IMR-90 (cell line): ENCODE data around the gene KBTBD12. TPM values are rescaled to one million over a fixed set of nuclear protein-coding genes. Genes with fewer than 3 reads are reported as not detected.

Source experiments
- ATAC-seq: fragments of 200-7000 bp; cut with Tn5 transposase; 2 replicates; pipeline ENCODE4 v1.9.1; 2020; ENCODE audit warnings: low read depth, mild to moderate bottlenecking, moderate library complexity
- BruUV-seq: library from RNA; stranded (reverse); fragments of 400-500 nt; replicated peaks from 2 replicates; lab custom pipeline; 2021; lab: Mats Ljungman, UMichigan
- CTCF ChIA-PET: fragments of 300-600 bp; formaldehyde crosslinking; extraction: SDS; loops from one replicate; lab custom pipeline; 2021; ENCODE audit warnings: antibody characterized with exemption; lab: Yijun Ruan, JAX
- POLR2A ChIA-PET: fragments of 300-600 bp; sonication (Branson Sonifier 250); formaldehyde crosslinking; loops from one replicate; lab custom pipeline; 2022; ENCODE audit warnings: antibody characterized with exemption; ENCODE audit not compliant: unreplicated experiment; lab: Charles Lee
- DNase-seq: peaks from one replicate; pipeline ENCODE4 v3.0.0; 2013
- H2AFZ ChIP-seq: replicated peaks from 2 replicates; pipeline ENCODE3; 2013; ENCODE audit warnings: low read length, mild to moderate bottlenecking; ENCODE audit not compliant: poor library complexity
- H2AK5ac ChIP-seq: 2 replicates; pipeline ENCODE4 v1.6.1; 2013; ENCODE audit warnings: low read depth, low read length, inconsistent platforms
- H2AK9ac ChIP-seq: replicated peaks from 2 replicates; pipeline ENCODE3; 2013; ENCODE audit warnings: mild to moderate bottlenecking, low read depth, low read length, moderate library complexity; ENCODE audit not compliant: poor library complexity
- H2BK120ac ChIP-seq: 2 replicates; pipeline ENCODE4 v1.6.1; 2013; ENCODE audit warnings: low read depth, low read length, inconsistent platforms
- H2BK15ac ChIP-seq: 3 replicates; pipeline ENCODE4 v1.6.1; 2013; ENCODE audit warnings: low read depth, low read length, inconsistent platforms
- H2BK20ac ChIP-seq: 2 replicates; pipeline ENCODE4 v1.6.1; 2013; ENCODE audit warnings: low read depth, mild to moderate bottlenecking, inconsistent platforms, low read length, moderate library complexity
- H2BK5ac ChIP-seq: 2 replicates; pipeline ENCODE4 v1.6.1; 2013; ENCODE audit warnings: mild to moderate bottlenecking, low read depth, low read length, inconsistent platforms; ENCODE audit not compliant: poor library complexity, severe bottlenecking
- H3K14ac ChIP-seq: replicated peaks from 2 replicates; pipeline ENCODE4 v1.6.1; 2013; ENCODE audit warnings: low read depth, low read length, inconsistent platforms
- H3K18ac ChIP-seq: 2 replicates; pipeline ENCODE4 v1.6.1; 2013; ENCODE audit warnings: low read depth, low read length, control low read depth
- H3K23ac ChIP-seq: 2 replicates; pipeline ENCODE4 v1.6.1; 2013; ENCODE audit warnings: low read depth, low read length, inconsistent platforms
- H3K27ac ChIP-seq: 2 replicates; pipeline ENCODE4 v1.5.1; 2013; ENCODE audit warnings: mild to moderate bottlenecking, control low read depth, low read length; ENCODE audit not compliant: insufficient read depth
- H3K27me3 ChIP-seq: 2 replicates; pipeline ENCODE4 v1.6.1; 2013; ENCODE audit warnings: low read length; ENCODE audit not compliant: control insufficient read depth, insufficient read depth
- H3K36me3 ChIP-seq: 2 replicates; pipeline ENCODE4 v1.6.1; 2013; ENCODE audit warnings: low read length, mixed read lengths; ENCODE audit not compliant: control insufficient read depth, insufficient read depth
- H3K4ac ChIP-seq: 2 replicates; pipeline ENCODE4 v1.6.1; 2013; ENCODE audit warnings: low read depth, low read length, inconsistent platforms
- H3K4me1 ChIP-seq: 2 replicates; pipeline ENCODE4 v1.6.1; 2013; ENCODE audit warnings: low read length, mixed read lengths; ENCODE audit not compliant: control insufficient read depth, insufficient read depth
- H3K4me2 ChIP-seq: 2 replicates; pipeline ENCODE4 v1.6.1; 2013; ENCODE audit warnings: low read depth, mild to moderate bottlenecking, control low read depth, low read length, moderate library complexity
- H3K4me3 ChIP-seq: 2 replicates; pipeline ENCODE4 v1.5.1; 2013; ENCODE audit warnings: low read depth, mild to moderate bottlenecking, control low read depth, low read length, moderate library complexity; ENCODE audit not compliant: insufficient read depth
- H3K56ac ChIP-seq: 2 replicates; pipeline ENCODE4 v1.6.1; 2013; ENCODE audit warnings: low read length, inconsistent platforms; ENCODE audit not compliant: insufficient read depth; ENCODE audit errors: extremely low read depth
- H3K79me1 ChIP-seq, 2 experiments: 2 replicates each; pipeline ENCODE4 v1.6.1; 2013; ENCODE audit warnings: low read length in 2 of 2, inconsistent platforms in 1 of 2, low read depth in 1 of 2
- H3K9ac ChIP-seq: 2 replicates; pipeline ENCODE4 v1.6.1; 2013; ENCODE audit warnings: low read depth, low read length, control low read depth
- H3K9me1 ChIP-seq: 2 replicates; pipeline ENCODE4 v1.6.1; 2013; ENCODE audit warnings: low read length, inconsistent platforms; ENCODE audit not compliant: insufficient read depth
- H3K9me3 ChIP-seq: 2 replicates; pipeline ENCODE4 v1.6.1; 2013; ENCODE audit warnings: low read length; ENCODE audit not compliant: control insufficient read depth, insufficient read depth
- H4K20me1 ChIP-seq: 2 replicates; pipeline ENCODE4 v1.6.1; 2013; ENCODE audit warnings: low read length, inconsistent platforms; ENCODE audit not compliant: insufficient read depth
- H4K5ac ChIP-seq: 2 replicates; pipeline ENCODE4 v1.6.1; 2013; ENCODE audit warnings: mild to moderate bottlenecking, low read depth, low read length, control low read depth
- H4K8ac ChIP-seq, 2 experiments: 2 replicates each; pipeline ENCODE4 v1.6.1; 2013; ENCODE audit warnings: low read depth in 2 of 2, low read length in 2 of 2, control low read depth in 1 of 2, inconsistent platforms in 1 of 2
- H4K91ac ChIP-seq: 2 replicates; pipeline ENCODE4 v1.6.1; 2013; ENCODE audit warnings: low read depth, low read length, inconsistent platforms; ENCODE audit not compliant: insufficient read depth
- CTCF ChIP-seq: conservative IDR thresholded peaks from 2 replicates; pipeline ENCODE4 v1.5.1; 2012; ENCODE audit warnings: mild to moderate bottlenecking, low read depth, low read length, improper control_type of control experiment
- WGBS, 2 experiments: methylation state at CpG; one replicate each; pipeline versions ENCODE4 v1.1.5 to v1.1.7; 2013; ENCODE audit warnings: missing lambda C conversion rate in 2 of 2; ENCODE audit not compliant: insufficient read length in 1 of 2; ENCODE audit errors: extremely low coverage in 2 of 2; 5-methylcytosine and 5-hydroxymethylcytosine counted together
- dilution Hi-C: fragments of 300-500 bp; cut with HindIII; formaldehyde crosslinking; loops from one replicate; pipeline ENCODE4 v1.14.3; 2018; ENCODE audit warnings: low sequenced_read_pairs; ENCODE audit not compliant: unreplicated experiment
- in situ Hi-C: fragments of 300-500 bp; cut with MboI; formaldehyde crosslinking; loops from 3 replicates; pipeline ENCODE4 v1.14.3; 2019; ENCODE audit warnings: low sequenced_read_pairs, inconsistent platforms, mixed read lengths
- intact Hi-C: fragments of 100-400 bp; cut with micrococcal nuclease; formaldehyde crosslinking; loops from 2 replicates; pipeline ENCODE4 v1.10.0; 2022
- polyA plus RNA-seq, 3 experiments: library from polyadenylated mRNA; depleted of rRNA; stranded (reverse); fragments of >200 nt; gene quantifications; 2 replicates each; pipeline ENCODE4 v1.2.3, GENCODE V29; 2012; ENCODE audit warnings: low replicate concordance in 1 of 3
- total RNA-seq: library from RNA; depleted of rRNA; stranded (reverse); fragments of >200 nt; gene quantifications from 2 replicates; pipeline ENCODE4 v1.2.3, GENCODE V29; 2012

Gene KBTBD12
- total and polyA plus RNA-seq, 2 of the 4 experiments (the other 2 are of a cell fraction) = not detected

- no peak for ATAC-seq
- Histone ChIP-seq H2BK15ac (no peak overlapping the region), H3K14ac (no peak overlapping the region), H3K9ac (no peak overlapping the region), H3K56ac (no peak overlapping the region), H3K18ac (no peak overlapping the region), H2AK5ac (no peak overlapping the region), H3K4me2 (no peak overlapping the region), H4K8ac (no peak overlapping the region), H2AFZ (no peak overlapping the region), H3K4ac (no peak overlapping the region), H3K36me3 (no peaks in the 10 kb centered on the region), H2AK9ac (no peak overlapping the region), H2BK5ac (no peak overlapping the region), H3K9me1 (no peaks in the 10 kb centered on the region), H3K9me3 (0 out of 2 replicates have a peak, but pooled peaks cover 1% of the 10 kb centered on the region), H4K20me1 (no peaks in the 10 kb centered on the region), H3K27ac (no peak overlapping the region), H3K79me1 (no peaks in the 10 kb centered on the region), H3K23ac (no peak overlapping the region), H4K5ac (no peak overlapping the region), H3K4me3 (no peak overlapping the region), H3K27me3 (peaks cover 25% of the 10 kb centered on the region), H2BK20ac (no peak overlapping the region), H2BK120ac (no peak overlapping the region), H3K4me1 (no peaks in the 10 kb centered on the region), H4K91ac (no peak overlapping the region)
- intact Hi-C loops = loop anchor here (2.0 kb wide), 1 partner anchor 55 kb away; no protein-coding TSS in a partner anchor
- ChIA-PET POLR2A (no interaction called here), CTCF (no interaction called here)
- TF ChIP-seq CTCF = no peak
- WGBS, 2 experiments = no CpG with 5 or more reads among the region's 4 CpGs
- dilution Hi-C loops = no loop called here
- DNase-seq = no peak
- no TSS peak for BruUV-seq
- in situ Hi-C loops = no loop called here
Observed at GRCh38 chr3:127923611-127924010, 8.6 kb downstream of the KBTBD12 start.
